HL-60/S4 (cell line): ENCODE data around the gene CCDC28B.
"Not testable (repeated sequence)": the region's sequence is repeated elsewhere in the genome, so short reads cannot be mapped to it uniquely, and the experiment has no call there.

Experiments used
- in situ Hi-C: fragments of 300-500 bp; cut with MboI; formaldehyde crosslinking; loops from 2 replicates; pipeline ENCODE4 v1.14.3; 2022; ENCODE audit warnings: low sequenced_read_pairs

CCDC28B gene

DNA sequence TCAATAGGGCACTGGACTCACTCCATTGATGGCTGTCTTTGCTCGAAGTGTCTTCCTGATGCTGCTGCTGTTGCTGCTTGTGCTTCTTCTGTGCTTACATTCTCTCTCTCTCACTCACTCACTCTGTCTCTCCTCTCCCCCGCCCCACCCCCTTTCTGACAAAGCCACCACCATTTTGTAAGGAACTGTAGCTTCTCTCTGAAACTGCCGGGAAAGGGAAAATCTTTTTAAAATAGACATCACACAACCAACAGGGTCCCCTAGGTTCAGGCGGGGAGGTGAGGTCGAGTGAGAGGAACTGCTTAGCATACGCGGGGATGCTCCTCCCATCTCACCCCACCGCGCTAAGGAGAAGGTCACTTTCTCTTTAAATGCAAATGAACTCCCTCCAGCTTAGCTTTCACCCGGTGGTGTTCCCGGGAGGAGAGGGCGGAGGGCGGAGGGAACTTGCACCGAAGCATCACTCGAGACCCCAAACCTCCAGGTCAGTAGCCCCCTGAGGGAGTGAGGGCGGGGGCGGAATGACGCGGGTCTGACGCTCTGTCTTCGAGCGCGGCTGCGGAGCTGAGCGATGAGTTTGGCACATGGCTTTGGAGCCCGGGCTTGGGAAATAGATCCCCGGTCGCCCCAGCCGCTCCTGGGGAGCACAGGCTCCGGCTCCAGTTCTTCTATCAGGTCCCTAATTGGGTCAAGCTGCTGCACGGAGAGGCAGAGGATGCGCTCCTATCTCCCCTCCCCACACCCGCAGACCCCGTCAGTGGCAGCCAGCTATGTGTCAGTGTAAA, at the start of gene CCDC28B:
TSS of gene CCDC28B (plus strand) at position 370 of the 785 bp plus-strand sequence. CDS start 1,341 bp downstream, outside the sequence.
- in situ Hi-C loops: no loop called here

DNA sequence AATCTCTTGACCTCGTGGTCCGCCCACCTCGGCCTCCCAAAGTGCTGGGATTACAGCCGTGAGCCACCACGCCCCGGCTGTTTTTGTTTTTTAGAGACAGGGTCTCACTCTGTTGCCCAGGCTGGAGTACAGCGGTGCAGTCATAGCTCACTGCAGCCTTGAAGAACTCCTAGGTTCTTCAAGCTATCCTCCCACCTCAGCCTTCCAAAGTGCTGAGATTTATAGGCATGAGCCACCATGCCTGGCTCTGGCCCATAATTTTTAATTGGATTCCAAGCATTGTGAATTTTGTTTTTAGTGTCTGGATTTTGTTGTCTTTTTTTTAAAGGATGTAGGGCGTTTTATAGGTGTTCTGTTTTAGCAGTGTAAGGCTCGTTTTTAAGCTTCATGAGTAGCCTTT, 49.5 kb upstream of the CCDC28B start:
- in situ Hi-C loops: no loop called here

DNA sequence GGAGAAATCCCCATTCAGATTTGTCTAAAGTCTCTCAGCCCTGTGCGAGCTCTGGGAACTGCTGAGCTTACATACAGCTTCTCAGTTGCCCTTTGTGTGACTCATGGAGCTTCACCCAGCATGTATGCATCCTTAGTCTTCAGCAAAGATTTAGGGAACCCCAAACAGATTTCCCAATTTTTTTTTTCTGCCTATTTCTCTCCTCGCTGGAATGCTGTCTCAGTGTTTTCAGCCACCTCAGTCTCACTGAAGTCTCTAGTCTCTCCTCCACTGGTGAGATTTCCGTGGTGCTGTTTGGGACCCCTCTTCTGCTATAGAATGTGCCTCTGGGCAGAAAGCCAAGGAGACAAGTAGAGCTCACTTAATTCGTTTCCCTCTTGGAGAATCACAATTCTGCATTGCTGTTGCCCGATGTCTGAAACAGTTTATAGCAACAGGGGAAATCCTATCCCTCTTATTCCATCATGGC, 49.0 kb upstream of the CCDC28B start:
- in situ Hi-C loops: no loop called here

DNA sequence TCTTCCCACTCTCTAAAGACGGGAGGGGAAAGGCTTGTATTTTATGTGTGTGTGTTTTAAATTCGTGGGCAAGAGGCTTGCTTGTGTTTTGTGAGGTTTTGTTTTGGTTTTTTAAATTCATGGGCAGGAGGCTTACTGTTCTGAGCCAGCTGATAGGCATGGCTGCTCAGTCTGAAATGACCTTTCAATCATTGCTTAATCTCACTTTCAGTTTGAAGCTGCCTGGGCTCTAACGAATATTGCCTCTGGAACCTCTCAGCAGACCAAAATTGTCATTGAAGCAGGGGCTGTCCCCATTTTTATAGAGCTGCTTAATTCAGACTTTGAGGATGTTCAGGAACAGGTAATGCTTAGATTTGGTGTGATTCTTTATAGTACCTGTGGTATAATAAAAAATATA, 41.2 kb upstream of the CCDC28B start:
- in situ Hi-C loops: no loop called here

DNA sequence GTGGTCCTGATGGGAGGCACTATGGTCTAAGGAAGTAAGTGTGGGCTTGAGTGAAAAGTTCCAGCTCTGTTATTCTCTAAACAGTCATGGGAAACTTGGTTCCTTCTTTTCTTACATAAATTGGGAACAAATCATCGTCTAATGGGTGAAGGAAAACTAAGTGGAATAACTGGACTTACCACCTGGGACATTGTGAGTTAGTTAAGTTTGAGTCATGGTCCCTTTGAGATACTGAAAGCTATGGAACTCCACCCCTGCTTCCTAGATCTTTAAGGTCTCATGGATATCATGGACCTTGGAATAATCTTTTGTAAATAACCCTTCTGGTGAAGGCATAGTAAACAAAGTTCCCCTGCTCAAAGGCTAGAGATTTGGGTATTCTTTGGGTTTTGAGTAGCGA, 37.0 kb upstream of the CCDC28B start:
- in situ Hi-C loops: no loop called here

DNA sequence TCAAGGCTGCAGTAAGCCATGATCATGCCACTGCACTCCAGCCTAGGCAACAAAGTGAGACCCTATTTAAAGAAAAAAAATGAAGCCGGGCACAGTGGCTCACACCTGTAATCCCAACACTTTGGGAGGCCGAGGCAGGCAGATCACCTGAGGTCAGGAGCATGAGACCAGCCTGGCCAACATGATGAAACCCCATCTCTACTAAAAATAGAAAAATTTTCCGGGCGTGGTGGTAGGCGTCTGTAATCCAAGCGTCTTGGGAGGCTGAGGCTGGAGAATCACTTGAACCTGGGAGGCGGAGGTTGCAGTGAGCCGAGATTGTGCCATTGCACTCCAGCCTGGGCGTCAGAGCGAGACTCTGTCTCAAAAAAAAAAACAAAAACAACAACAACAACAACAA, 34.8 kb upstream of the CCDC28B start:
- in situ Hi-C loops: not testable (repeated sequence)

DNA sequence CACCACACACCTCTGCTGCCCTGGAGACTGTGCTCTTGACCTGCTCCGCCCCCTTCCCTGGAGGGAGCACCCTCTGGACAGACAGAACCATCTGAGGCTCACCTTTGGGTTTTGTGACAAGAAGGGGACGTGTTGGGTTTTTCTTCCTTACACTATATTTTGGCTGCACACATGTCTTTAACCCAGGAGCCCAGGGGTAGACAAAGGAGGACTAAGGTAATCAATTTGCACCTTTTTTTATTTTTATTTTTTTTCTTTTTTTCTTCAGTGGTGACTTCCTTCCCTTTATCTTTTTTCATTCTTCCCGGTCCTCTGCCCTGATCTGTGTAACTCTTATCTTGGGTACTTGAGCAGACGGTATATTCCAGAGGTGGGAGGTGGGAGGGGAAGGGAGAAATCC, 29.4 kb upstream of the CCDC28B start:
- in situ Hi-C loops: no loop called here

DNA sequence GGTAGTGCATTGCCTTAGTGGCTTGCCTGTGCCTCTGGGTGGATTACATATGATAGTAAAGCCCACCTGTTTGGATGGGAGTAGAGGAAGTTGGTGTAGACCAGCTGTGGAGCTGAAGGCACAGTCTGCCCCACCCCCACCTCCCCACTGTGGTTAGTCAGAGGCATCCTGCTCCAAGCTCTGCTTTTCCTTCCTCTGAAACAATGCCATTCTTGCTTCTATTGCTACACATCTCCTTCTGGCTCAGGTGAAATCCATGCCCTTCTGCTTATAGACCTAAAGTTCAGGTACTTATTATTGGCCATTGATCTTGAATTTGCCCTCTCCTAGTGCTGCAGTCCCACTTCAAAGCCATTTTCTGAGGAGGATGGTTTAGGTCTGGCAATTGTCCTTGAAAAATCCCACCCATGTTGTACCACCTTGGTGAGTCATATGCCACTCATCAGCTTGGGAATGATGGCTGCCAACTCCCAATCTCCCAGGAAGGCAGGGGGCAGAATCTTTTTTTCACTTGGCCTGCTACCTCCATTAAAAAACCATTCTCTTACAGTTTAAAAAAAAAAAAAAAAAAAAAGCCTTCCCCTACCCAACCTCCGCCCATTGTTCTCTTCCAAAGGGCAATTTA, 27.7 kb upstream of the CCDC28B start:
- in situ Hi-C loops: no loop called here

DNA sequence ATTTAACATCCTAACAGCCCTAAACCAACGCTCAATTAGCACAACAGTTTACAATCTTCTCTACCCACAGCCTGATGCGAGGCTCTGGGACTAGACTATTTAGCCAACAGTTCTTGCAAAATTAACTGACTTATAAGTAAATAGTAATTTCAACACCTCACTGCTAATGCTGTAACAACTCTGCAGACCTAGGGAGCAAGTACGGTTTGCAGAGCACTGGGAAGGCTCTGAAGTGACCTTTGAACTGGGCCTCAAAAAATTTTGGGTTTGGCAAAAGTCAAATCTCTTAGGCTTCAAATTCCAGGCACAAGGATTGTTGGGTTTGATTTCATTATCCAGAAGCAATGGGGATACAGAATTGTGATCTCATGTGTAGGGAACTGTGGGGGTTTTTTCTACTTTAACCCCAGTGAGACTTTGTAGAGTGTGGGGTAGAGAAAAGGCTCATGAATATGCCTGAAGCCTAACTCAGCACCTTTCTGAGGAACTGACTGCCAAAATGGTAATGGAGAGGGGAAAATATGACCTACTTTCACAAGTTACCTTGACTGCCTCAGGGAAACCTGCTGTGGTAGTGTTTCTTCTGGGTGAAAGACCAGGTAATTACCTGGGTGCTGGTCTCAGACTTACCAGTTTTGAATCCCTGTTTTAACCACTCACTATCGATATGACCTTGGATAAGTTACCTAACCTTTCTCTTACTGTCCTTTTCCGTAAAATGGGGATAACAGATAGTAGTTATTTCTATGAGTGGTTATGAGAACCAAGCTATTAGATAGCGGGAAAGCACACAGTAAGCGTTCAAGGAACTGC, 21.8 kb upstream of the CCDC28B start:
- in situ Hi-C loops: no loop called here

DNA sequence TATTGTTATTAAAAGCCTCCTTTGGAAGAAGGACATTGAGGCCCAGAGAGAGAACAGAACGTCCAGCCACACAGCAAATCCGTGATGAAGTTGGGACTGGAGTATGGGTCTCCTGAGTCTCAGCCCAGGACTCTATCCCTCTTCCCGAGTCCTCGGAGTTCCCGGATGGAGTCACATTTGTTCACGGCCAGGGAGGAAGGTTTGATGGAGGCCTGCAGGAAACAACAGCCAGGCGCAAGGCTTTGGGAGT, 21.3 kb upstream of the CCDC28B start:
- in situ Hi-C loops: no loop called here

DNA sequence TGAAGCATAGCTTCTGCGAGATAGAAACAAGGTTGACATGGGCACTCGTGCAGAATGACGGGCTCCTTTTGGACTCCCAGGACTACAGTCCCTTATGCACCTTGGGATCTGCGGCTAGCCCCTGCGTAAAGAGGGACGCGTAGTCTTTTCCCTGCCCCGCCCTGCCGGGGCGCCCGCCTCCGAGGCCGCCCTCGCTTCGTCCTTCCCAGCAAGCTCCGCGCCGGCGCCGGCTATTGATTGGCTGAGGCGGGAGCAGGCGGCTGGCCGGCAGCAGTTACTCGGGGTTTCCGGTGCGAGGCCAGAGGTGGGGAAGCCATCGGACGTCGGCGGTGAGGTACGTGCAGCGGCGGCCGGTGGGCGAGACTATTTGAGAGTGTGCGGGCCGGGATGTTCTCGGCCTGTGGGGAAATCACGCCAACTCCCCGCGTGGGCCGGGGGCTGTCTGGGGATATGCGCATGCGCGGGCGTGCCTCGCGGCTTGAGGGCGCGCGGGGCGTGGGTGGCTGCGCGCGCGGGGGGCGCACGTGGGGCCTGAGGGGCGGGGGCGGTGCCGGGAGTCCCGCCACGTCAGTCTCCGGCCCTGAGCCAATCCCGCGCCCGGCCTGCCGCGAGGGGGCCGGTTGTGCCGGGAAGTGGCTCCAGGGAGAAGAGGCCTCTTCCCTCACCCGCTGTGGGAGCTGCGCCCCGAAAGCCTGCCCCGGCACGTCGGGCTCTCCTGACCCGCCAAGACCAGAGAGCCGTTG, 20.8 kb upstream of the CCDC28B start, which contains the start of gene TXLNA:
TSS of gene TXLNA (plus strand) at position 233 of the 743 bp plus-strand sequence. CDS start 671 bp downstream, outside the sequence.
- in situ Hi-C loops: no loop called here

DNA sequence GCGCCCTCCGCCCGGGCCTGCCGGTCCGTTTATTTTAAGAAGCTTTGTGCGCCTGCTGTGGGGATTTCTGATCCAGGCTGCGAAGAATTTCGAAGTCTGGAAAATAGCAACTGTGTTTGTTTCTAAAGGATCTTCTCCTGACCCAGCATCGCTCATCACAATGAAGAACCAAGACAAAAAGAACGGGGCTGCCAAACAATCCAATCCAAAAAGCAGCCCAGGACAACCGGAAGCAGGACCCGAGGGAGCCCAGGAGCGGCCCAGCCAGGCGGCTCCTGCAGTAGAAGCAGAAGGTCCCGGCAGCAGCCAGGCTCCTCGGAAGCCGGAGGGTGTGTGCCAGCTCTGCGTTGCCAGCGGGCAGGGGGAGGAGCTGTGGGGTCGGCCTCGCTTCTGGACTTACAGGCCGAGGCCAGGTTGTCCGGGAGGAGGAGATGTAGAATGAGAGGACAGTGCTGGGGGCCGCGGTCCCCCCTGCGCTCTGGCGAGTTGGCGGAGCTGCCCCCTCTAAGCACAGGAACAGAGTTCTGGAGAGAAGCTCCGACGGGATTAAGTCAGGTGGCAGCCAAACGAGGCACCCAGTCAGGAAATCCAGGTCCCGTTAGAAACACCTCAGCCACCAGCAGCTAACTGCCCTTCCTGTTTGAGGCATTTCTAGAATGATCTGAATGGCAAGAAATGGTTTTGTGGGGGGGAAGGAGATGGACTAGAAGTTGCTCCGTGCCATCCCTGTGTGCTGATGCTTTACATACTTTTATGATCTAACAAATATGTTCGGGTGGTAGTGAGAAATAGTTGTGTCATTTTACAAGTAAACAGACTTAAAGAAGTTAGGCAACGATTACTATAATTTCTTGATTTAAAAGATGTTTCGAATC, 20.0 kb upstream of the CCDC28B start:
- in situ Hi-C loops: no loop called here

DNA sequence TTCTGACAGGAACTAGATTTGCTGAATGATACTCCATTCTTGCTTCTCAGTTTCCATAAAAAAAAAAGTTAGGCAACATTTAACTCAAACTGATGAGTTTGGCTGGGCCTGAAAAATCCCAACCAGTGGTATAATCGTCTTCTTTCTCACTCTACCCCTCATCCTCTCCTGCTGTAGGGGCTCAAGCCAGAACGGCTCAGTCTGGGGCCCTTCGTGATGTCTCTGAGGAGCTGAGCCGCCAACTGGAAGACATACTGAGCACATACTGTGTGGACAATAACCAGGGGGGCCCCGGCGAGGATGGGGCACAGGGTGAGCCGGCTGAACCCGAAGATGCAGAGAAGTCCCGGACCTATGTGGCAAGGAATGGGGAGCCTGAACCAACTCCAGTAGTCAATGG, 19.3 kb upstream of the CCDC28B start:
- in situ Hi-C loops: no loop called here

DNA sequence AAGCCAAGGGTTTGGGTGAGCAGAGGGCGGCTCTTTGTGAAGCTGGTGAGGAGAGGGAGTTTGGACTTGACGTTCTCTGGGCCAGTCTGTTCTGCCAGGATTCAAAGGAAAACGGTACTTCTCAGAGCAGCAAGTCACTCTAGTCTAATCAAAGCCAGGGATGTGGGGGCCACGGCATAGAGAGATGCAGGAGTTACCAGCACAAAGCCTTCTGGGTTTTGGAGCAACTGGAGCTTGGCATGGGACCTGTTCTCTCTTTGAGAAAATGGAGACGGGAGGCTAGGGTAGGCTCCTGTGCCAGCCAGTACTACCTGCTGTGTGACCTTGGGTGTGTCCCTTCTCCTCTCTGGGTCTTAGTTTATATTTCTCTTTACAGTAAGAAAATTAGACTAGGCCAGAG, 18.8 kb upstream of the CCDC28B start:
- in situ Hi-C loops: no loop called here

DNA sequence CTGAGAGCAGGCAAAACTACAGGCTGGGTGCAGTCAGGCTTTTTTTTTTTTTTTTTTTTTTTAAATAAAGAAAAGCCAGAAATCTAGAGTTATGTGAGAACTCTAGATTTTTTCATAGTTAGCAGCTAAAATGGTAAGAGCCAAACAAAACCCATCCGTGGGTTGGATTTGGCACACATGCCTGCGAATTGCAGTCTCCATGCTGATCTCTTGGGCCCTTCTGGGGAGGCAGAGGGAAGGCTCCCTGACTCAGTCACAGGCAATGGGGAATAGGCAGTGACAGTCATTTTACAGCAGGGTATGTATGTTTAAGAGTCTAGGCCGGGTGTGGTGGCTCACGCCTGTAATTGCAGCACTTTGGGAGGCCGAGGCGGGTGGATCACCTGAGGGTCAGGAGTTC, 18.3 kb upstream of the CCDC28B start:
- in situ Hi-C loops: no loop called here

DNA sequence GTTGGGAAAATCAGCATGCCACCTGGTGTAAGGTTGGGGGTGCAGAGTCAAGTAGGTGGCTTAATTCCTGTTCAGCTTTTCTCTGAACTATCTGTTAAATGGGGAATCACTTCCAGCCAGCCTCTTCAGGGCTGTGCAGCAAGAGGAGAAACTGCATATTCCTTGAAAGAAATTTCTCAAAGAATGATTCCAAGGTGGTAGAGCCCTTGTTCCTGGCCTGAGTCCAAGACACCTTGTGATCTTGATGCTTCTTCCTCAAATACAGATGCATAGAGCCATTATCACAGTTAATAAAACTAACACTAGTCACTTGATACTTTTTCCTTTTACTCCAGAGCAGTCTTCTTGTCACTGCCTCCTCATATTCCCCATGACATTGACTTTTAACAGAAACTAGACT, 15.7 kb upstream of the CCDC28B start:
- in situ Hi-C loops: no loop called here

DNA sequence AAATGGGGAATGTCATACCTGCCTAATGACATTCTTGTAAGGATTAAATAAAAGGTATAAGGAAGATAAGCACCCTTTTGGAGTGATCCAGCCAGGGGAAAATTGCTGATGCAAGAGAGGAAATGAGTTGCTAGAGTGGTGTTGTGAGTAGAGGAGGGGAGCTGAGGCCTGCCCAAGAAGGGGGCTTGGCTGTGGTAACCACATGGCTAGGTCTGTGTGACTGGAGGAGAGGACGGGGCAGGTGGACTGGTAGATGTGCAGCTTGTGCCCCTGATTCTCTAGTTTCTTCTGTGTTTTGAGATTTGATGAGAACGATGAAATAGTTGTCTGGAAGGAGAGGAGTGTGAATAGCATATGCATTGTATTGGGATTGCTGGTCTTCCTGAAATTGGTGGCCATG, 14.3 kb upstream of the CCDC28B start:
- in situ Hi-C loops: no loop called here

DNA sequence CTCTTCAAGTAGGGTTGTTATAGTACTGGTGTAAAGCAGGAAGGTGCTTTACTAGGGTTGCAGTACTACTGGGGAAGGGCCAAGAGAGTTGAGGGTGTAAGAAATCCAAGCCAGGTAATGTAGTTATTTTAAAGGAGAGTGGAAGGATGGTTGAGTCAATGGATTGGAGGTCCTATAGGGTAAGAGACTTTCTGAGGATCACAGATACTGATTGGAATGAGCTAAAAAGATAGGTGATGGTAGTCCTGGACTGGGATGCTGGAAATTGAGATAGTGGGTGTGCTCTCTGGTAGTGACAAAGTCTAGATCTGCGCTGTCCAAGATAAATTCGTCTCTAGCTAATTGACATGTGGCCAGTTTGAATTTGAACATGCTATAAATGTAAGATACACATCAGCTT, 13.9 kb upstream of the CCDC28B start:
- in situ Hi-C loops: no loop called here

DNA sequence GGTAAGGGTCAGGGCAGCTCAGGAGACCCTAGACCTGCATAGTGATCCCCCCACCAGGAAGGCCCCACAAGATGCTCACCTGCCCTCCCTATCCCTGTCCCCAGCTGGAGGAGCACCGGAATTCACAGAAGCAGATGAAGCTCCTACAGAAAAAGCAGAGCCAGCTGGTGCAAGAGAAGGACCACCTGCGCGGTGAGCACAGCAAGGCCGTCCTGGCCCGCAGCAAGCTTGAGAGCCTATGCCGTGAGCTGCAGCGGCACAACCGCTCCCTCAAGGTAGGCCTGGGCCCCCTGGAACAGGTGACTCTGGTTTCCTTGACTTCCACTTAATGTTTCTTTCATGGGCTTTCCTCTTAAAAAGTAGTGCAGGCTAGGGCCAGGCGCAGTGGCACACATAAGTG, 12.5 kb upstream of the CCDC28B start:
- in situ Hi-C loops: no loop called here
